ENCODE data around the gene CCDC73. TPM values are rescaled to one million over a fixed set of nuclear protein-coding genes. Genes with fewer than 3 reads are reported as not detected.

Gene CCDC73
- total RNA-seq, 2 experiments from 2014 or later: not detected

DNA sequence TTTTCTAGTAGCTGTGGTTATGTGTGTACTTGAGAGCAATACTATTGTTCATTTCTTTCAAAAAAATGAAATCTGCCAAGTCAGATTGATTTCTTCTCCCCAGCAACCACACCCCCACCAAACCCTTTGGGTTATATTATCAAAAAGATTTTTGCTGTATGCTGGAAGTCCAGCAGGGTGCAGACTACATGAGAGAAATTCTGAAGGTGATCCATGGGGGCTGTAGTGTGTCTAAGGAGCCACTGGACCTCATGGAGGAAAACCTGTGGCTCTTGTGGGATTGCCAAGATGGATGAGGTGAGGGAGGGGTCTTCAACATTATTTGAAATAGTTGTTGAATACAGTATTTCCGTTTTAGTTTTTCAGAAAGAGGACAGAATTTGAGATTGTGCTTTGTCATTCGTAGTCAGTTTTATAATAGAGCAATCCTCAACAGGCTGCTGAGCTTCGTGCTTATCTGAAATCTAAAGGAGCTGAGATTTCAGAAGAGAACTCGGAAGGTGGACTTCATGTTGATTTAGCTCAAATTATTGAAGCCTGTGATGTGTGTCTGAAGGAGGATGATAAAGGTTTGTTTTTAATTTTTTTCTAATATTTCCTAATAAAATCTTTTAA is 207.8 kb downstream of the CCDC73 start:
- ChIA-PET CTCF (interaction anchor here (0.6 kb wide), 1 partner anchor 680 kb away, joined by 3 read pairs; no protein-coding TSS in a partner anchor), POLR2A (no interaction called here)
- Mint-ChIP-seq H3K36me3 (ENCODE audit: low read depth) (peaks cover 46% of the 10 kb centered on the region), H3K27ac (no peak overlapping the region), H3K4me1 (peaks cover 49% of the 10 kb centered on the region), H3K4me3 (peak overlapping the region; percentile 18), H3K27me3 (no peaks in the 10 kb centered on the region), H3K9me3 (no peaks in the 10 kb centered on the region)
- no peak for DNase-seq

DNA sequence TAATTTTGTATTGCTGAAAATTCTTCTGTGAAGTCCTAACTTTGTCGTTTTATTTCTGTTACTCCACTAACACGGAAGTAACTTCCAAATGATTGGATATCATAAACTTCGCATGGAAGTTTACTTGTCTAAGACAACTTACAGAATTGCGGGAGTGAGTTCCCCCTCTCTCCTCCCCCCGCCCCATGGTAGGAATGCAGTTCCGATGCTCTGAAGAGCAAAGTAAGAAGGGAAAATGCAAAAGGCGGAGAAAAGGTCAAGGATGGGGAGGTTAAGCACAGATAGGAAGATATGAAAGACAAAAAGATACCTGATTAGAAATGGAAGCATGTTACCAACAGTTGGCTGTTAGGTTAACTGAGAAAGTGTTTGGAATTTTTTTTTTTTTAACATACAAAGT is 209.5 kb downstream of the CCDC73 start:
- ChIA-PET POLR2A (no interaction called here), CTCF (interaction anchor here (0.7 to 1.7 kb wide), 2 partner anchors 17 to 75 kb away, joined by 3 to 4 read pairs; no protein-coding TSS in a partner anchor)
- Mint-ChIP-seq H3K36me3 (ENCODE audit: low read depth) (peaks cover 32% of the 10 kb centered on the region), H3K9me3 (no peaks in the 10 kb centered on the region), H3K27me3 (no peaks in the 10 kb centered on the region), H3K4me3 (peak overlapping the region; percentile 89), H3K27ac (peak overlapping the region; percentile 96), H3K4me1 (peaks cover 44% of the 10 kb centered on the region)
- DNase-seq: no peak

DNA sequence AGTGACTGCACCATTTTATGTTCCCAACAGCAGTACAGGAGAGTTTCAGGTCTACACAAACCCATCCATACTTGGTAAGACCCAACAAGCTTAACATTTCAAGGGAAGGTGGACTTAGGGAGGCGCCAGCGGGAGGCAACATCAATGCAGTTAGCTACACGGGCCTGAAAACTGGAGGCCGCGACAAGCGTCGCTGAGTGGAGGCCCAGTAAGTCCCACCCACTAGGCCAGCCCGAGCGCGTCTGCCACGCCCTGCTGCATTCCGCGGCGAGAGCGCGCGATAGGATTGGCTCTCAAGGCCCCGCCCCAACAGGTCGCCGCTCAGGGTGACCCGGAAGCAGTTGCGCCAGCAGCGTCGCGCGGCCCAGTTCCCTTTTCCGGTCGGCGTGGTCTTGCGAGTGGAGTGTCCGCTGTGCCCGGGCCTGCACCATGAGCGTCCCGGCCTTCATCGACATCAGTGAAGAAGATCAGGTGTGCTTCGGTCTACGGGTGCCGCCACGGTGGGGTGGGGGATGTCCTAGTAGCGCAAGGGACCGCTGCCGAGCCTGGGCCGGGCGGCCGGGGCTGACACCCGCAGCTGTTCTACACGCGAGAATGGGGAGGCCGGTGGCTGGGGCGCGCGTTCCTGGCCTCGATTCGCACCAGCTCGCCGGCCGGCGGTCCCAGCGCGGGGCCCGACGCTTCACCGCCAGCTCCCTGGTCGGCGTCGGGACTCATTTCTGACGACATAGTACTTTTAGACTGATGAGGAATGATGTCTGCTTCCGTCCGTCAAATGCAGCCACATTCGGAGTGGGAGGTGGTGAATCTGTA is 210.8 kb downstream of the CCDC73 start, which contains the start of gene EIF3M:
Gene EIF3M (plus strand): TSS at position 373 of the 813 bp plus-strand sequence. CDS start 57 bp downstream, at position 430.
- POLR2A ChIA-PET: no interaction called here
- H3K9me3 Mint-ChIP-seq: no peaks in the 10 kb centered on the region
- no peaks in the 10 kb centered on the region for H3K27me3 Mint-ChIP-seq
- H3K4me1 Mint-ChIP-seq: peaks cover 41% of the 10 kb centered on the region
- peak within 1 kb of the TSS; percentile 96 for H3K27ac Mint-ChIP-seq
- H3K36me3 Mint-ChIP-seq (ENCODE audit: low read depth): peaks cover 26% of the 10 kb centered on the region
- CTCF ChIA-PET: interaction anchor here (1.7 kb wide), 1 partner anchor 16 kb away, joined by 4 read pairs; no protein-coding TSS in a partner anchor
- peak within 1 kb of the TSS; percentile 89 for H3K4me3 Mint-ChIP-seq
- peak; percentile 97 for DNase-seq

DNA sequence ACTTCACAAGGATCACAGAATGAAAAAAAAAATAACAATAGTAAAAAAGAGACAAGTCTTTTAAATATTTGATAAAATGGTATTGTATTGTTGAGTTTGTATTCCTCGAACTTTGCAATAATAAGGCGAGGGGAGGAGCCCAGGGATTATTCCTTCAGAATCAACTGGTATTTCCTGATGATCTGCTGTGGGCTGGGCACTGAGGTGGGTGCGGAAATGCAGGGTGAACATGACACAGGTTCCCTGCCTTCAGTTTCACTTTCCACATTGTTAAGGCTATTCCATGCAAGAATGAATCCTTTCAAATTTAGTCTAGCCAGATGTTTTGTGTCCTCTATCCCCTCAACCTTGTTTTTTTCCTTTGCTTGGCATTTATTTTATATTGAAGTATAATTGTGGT is 212.9 kb downstream of the CCDC73 start:
- H3K27me3 Mint-ChIP-seq: no peaks in the 10 kb centered on the region
- peaks cover 27% of the 10 kb centered on the region for H3K4me1 Mint-ChIP-seq
- DNase-seq: no peak
- POLR2A ChIA-PET: no interaction called here
- CTCF ChIA-PET: no interaction called here
- no peaks in the 10 kb centered on the region for H3K9me3 Mint-ChIP-seq
- H3K36me3 Mint-ChIP-seq (ENCODE audit: low read depth): peaks cover 16% of the 10 kb centered on the region
- no peak overlapping the region for H3K27ac Mint-ChIP-seq
- no peak overlapping the region for H3K4me3 Mint-ChIP-seq

DNA sequence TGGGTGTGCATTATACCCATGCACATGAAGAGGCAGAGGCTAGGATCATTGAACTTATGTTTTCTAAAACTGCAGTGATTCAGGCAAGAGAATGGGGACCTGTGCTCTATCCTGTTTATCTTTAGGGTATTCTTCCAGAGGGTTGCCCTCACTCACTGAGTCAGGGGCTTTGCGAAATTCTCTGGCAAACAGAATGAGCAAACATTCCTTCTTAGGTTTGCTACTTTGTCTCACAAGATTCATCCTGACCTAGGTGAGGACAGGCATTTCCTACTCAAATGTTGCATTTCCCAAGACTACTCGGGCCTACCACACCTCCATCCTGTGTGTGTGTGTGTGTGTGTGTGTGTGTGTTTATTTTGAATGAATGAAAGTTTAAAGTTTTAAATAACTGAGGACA is 213.5 kb downstream of the CCDC73 start:
- Mint-ChIP-seq H3K4me3 (no peak overlapping the region), H3K9me3 (no peaks in the 10 kb centered on the region), H3K4me1 (peaks cover 21% of the 10 kb centered on the region), H3K36me3 (ENCODE audit: low read depth) (peaks cover 14% of the 10 kb centered on the region), H3K27ac (no peak overlapping the region), H3K27me3 (no peaks in the 10 kb centered on the region)
- ChIA-PET POLR2A (no interaction called here), CTCF (interaction anchor here (0.6 kb wide), 1 partner anchor 126 kb away, joined by 4 read pairs; no protein-coding TSS in a partner anchor)
- no peak for DNase-seq

DNA sequence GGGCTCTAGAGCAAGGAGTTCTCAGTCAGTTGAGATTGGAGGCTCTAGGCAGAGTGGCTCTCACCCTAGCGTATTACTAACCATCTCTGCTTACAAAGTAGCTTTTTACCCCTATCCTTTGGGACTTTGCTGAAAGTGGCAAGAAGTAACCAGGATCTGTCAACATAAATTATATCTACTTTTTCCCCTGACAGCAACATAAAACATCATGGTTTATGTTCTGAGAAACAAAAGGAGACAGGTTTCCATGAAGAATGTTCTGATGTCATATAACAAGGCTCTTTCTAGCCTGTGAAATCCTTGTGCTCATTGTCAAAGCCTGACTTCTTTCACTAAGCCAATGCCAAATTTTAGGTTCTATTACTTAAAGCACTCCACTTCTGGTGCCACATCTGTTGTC is 218.0 kb downstream of the CCDC73 start:
- no peak for DNase-seq
- ChIA-PET CTCF (no interaction called here), POLR2A (no interaction called here)
- H3K4me3 Mint-ChIP-seq: no peak overlapping the region
- no peaks in the 10 kb centered on the region for H3K36me3 Mint-ChIP-seq (ENCODE audit: low read depth)
- no peak overlapping the region for H3K27ac Mint-ChIP-seq
- no peaks in the 10 kb centered on the region for H3K9me3 Mint-ChIP-seq
- H3K27me3 Mint-ChIP-seq: no peaks in the 10 kb centered on the region
- H3K4me1 Mint-ChIP-seq: peaks cover 3% of the 10 kb centered on the region

DNA sequence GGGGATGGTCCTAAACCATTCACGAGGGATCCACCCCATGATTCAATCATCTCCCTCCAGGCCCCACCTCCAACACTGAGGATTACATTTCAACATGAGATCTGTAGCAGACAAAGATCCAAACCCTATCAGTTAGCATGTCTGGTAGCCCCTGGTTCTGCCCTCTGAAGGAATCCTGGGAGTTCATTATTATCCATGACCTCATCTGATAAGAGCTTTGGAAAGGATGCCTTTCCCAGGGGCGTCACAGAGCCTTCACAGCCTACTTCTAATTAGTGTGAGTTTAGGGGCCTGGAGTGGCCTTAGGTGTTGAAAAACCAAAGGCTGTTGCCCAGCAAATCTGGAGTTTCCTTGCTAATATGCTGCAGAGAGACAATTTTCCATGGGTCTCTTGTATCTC is 219.4 kb downstream of the CCDC73 start:
- POLR2A ChIA-PET: no interaction called here
- Mint-ChIP-seq H3K4me3 (no peak overlapping the region), H3K9me3 (no peaks in the 10 kb centered on the region), H3K27ac (no peak overlapping the region), H3K27me3 (no peaks in the 10 kb centered on the region), H3K36me3 (ENCODE audit: low read depth) (no peaks in the 10 kb centered on the region), H3K4me1 (peaks cover 5% of the 10 kb centered on the region)
- no peak for DNase-seq
- CTCF ChIA-PET: interaction anchor here (0.6 kb wide), 1 partner anchor 684 kb away, joined by 3 read pairs; no protein-coding TSS in a partner anchor

DNA sequence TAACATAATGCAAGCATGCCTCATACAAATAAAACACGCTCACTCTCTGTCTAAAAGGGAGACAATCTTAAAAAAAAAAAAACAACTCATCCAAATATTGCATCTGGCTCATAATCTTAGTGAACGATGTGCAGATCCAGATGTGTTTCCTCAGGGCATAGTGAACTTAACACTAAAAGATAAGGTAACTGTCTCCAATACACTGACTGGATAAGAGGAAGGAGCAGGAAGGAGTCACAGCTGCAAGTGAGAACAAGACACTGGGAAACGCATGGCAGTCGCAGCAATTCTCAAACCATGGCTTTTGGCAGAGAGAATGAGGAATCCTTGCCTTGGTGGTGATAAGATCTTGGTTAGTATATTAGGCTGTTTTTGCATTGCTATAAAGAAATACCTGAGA is 220.0 kb downstream of the CCDC73 start:
- H3K9me3 Mint-ChIP-seq: no peaks in the 10 kb centered on the region
- no peaks in the 10 kb centered on the region for H3K36me3 Mint-ChIP-seq (ENCODE audit: low read depth)
- no peak for DNase-seq
- H3K4me1 Mint-ChIP-seq: peaks cover 5% of the 10 kb centered on the region
- H3K27me3 Mint-ChIP-seq: no peaks in the 10 kb centered on the region
- no peak overlapping the region for H3K27ac Mint-ChIP-seq
- POLR2A ChIA-PET: no interaction called here
- CTCF ChIA-PET: interaction anchor here (0.6 kb wide), 1 partner anchor 685 kb away, joined by 3 read pairs; no protein-coding TSS in a partner anchor
- no peak overlapping the region for H3K4me3 Mint-ChIP-seq

DNA sequence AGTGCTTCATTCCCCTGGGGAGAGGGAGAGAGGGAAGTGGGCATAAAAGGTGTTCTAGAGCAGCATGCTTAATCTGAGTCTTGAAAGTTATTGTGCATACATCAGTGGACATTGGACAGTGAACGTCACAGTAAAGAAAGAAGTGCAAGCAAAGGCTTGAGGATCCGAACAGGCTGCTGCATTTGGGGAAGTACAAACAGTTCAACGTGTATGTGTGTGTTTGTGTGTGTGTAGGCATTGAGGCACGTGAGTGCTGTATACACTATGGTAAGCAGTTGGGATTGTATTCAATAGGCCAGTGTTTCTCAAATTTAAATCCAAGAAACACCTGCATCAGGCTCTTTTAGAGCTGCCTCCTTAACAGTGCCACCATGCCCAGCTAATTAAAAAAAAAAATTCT is 221.2 kb downstream of the CCDC73 start:
- ChIA-PET CTCF (no interaction called here), POLR2A (no interaction called here)
- Mint-ChIP-seq H3K36me3 (ENCODE audit: low read depth) (no peaks in the 10 kb centered on the region), H3K4me1 (peaks cover 5% of the 10 kb centered on the region), H3K27ac (no peak overlapping the region), H3K27me3 (no peaks in the 10 kb centered on the region), H3K9me3 (no peaks in the 10 kb centered on the region), H3K4me3 (no peak overlapping the region)
- DNase-seq: no peak

DNA sequence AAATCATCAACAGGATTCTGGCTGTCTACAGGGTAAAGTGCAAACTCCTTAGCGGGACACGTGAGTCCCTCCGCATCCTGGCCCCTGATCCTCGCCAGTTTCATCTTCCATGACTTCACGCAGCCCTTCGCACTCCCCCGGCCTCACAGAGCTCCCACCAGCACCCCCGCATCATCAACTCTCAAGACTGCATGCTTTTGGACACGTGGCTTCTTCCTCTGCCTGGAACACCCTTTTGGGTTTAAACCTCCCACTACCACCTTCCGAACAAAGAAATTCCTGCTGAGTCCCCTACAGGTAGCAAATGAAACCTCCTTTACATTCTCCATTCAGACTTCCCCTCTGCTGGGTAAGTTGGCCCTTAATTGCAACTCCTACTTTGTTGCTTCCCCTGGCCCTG is 223.4 kb downstream of the CCDC73 start:
- ChIA-PET POLR2A (no interaction called here), CTCF (interaction anchor here (0.6 kb wide), 1 partner anchor 66 kb away, joined by 4 read pairs; no protein-coding TSS in a partner anchor)
- H3K36me3 Mint-ChIP-seq (ENCODE audit: low read depth): no peaks in the 10 kb centered on the region

DNA sequence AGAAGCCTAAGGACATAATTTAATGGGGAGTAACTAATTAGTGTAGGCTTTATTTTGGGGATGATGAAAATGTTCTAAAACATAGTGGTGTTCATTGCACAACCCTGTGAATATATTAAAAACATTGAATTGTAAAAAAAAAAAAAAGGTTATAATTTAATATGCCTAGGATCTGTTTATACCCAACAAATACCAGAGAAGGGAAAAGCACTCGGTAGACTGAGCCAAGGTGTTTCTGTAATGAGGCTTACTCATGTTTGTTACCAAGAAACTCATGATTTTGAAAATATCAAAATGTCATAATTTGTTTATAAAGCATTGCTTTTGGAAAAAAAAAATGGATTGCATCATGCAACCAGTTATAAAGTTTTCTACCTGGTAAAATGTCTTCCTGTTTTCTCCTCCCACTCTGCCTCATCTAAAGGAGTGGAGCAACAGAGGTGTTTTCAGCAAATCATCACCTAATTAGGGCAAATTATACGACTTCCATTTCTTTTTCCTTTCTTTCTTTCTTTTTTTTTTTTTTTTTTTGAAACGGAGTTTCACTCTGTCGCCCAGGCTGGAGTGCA is 225.1 kb downstream of the CCDC73 start:
- Mint-ChIP-seq H3K9me3 (no peaks in the 10 kb centered on the region), H3K27ac (no peak overlapping the region), H3K4me1 (peaks cover 17% of the 10 kb centered on the region), H3K4me3 (no peak overlapping the region), H3K27me3 (no peaks in the 10 kb centered on the region), H3K36me3 (ENCODE audit: low read depth) (no peaks in the 10 kb centered on the region)
- POLR2A ChIA-PET: no interaction called here
- no peak for DNase-seq
- CTCF ChIA-PET: no interaction called here

More for the DNA sequence above, 223.4 kb downstream of the CCDC73 start:
- DNase-seq: no peak
- H3K4me3 Mint-ChIP-seq: no peak overlapping the region
- peaks cover 17% of the 10 kb centered on the region for H3K4me1 Mint-ChIP-seq
- H3K27ac Mint-ChIP-seq: no peak overlapping the region
- no peaks in the 10 kb centered on the region for H3K27me3 Mint-ChIP-seq
- no peaks in the 10 kb centered on the region for H3K9me3 Mint-ChIP-seq

DNA sequence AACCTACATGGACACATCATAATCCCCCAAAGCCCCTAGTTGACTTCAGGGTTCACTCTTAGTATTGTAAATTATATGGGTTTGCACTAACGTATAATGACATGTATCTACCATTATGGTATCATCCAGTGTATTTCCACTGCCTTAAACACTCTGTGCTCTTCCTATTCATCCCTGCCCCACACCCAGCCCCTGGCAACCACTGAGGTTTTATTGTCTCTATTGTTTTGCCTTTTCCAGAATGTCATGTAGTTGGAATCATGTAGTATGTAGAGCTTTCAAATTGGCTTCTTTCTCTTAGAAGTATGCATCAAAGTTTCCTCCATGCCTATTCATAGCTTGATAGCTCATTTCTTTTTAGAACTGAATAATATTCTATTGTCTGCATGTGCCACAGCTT is 227.3 kb downstream of the CCDC73 start:
- no peak for DNase-seq
- Mint-ChIP-seq H3K4me3 (no peak overlapping the region), H3K4me1 (peaks cover 17% of the 10 kb centered on the region), H3K27me3 (no peaks in the 10 kb centered on the region), H3K27ac (peak overlapping the region; percentile 48), H3K36me3 (ENCODE audit: low read depth) (no peaks in the 10 kb centered on the region), H3K9me3 (no peaks in the 10 kb centered on the region)
- POLR2A ChIA-PET: no interaction called here
- CTCF ChIA-PET: interaction anchor here (1.4 to 1.5 kb wide), 2 partner anchors 17 to 28 kb away, joined by 3 to 4 read pairs; partner anchors contain the start of gene EIF3M

DNA sequence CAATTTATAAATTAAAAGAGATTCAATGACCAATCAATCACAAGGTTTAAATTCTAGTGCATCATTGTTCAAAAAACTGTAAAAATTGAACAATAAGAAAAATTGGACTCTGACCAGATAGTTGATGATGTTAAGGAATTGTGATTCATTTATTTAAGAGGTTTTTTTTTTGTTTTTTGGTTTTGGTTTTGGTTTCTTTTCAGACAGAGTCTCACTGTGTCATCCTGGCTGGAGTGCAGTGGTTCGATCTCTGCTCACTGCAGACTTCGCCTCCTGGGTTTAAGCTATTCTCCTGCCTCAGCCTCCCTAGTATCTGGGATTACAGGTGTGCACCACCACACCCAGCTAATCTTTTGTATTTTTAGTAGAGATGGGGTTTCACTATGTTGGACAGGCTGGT is 227.9 kb downstream of the CCDC73 start:
- peak overlapping the region; percentile 48 for H3K27ac Mint-ChIP-seq
- no peak for DNase-seq
- no peaks in the 10 kb centered on the region for H3K27me3 Mint-ChIP-seq
- no peaks in the 10 kb centered on the region for H3K36me3 Mint-ChIP-seq (ENCODE audit: low read depth)
- ChIA-PET CTCF (interaction anchor here (1.4 kb wide), 1 partner anchor 29 kb away, joined by 3 read pairs; no protein-coding TSS in a partner anchor), POLR2A (no interaction called here)
- H3K4me1 Mint-ChIP-seq: peaks cover 15% of the 10 kb centered on the region
- H3K9me3 Mint-ChIP-seq: no peaks in the 10 kb centered on the region
- no peak overlapping the region for H3K4me3 Mint-ChIP-seq
